Central memory CD8-positive, alpha-beta T cell (primary cell): ENCODE data around the gene CAMTA1.

Experiments
- ATAC-seq: fragments of 150-1000 bp; cut with Tn5 transposase; replicated peaks from 2 replicates; pipeline ENCODE4 v1.10.0; 2022; ENCODE audit warnings: mild to moderate bottlenecking, moderate FRiP score, moderate number of reproducible peaks; ENCODE audit not compliant: poor library complexity, severe bottlenecking; ENCODE audit errors: extremely low read depth
- DNase-seq, 2 donors: peaks; one replicate each; pipeline ENCODE4 v3.0.0; 2021; ENCODE audit warnings: low spot score in 2 of 2
- H3K27ac Mint-ChIP-seq: one replicate; pipeline ENCODE4 v1.8.0; 2022; ENCODE audit warnings: low read depth, mild to moderate bottlenecking, moderate library complexity, mixed read lengths
- H3K27me3 Mint-ChIP-seq: one replicate; pipeline ENCODE4 v1.8.0; 2022; ENCODE audit warnings: mixed read lengths
- H3K36me3 Mint-ChIP-seq: one replicate; pipeline ENCODE4 v1.8.0; 2022; ENCODE audit warnings: mild to moderate bottlenecking, moderate library complexity, mixed read lengths; ENCODE audit not compliant: insufficient read depth
- H3K4me1 Mint-ChIP-seq: one replicate; pipeline ENCODE4 v1.8.0; 2022; ENCODE audit warnings: mixed read lengths
- H3K4me3 Mint-ChIP-seq: one replicate; pipeline ENCODE4 v1.8.0; 2022; ENCODE audit warnings: mild to moderate bottlenecking, moderate library complexity, mixed read lengths
- H3K9me3 Mint-ChIP-seq: one replicate; pipeline ENCODE4 v1.8.0; 2022; ENCODE audit warnings: mixed read lengths

CAMTA1 gene

DNA sequence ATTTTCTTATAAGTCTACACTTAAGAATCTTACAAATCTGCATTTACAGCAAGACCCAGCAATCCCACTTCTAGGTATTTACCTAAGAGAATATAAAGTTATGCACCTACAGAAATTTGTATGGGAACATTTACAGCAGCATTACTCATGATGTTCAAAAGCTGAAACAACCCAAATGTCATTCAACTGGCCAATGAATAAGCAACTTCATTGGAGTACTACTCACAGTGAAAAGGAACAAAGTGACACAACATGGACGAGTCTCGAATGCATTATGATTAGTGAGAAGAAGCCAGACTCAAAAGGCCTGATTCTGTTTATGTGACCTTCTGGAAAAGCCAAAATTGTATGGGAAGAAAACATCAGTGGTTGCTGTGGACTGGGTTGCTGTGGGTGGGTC, 116.9 kb downstream of the CAMTA1 start:
- Mint-ChIP-seq H3K4me1 (no peaks in the 10 kb centered on the region), H3K9me3 (no peaks in the 10 kb centered on the region), H3K36me3 (peaks cover 3% of the 10 kb centered on the region), H3K27ac (no peak overlapping the region), H3K4me3 (no peak overlapping the region), H3K27me3 (no peaks in the 10 kb centered on the region)
- DNase-seq (no peak), ATAC-seq (no peak)

- no peak for ATAC-seq
- DNase-seq = no peak
- peaks cover 9% of the 10 kb centered on the region for H3K27me3 Mint-ChIP-seq
- H3K36me3 Mint-ChIP-seq = peaks cover 6% of the 10 kb centered on the region
- H3K4me1 Mint-ChIP-seq = no peaks in the 10 kb centered on the region
- no peaks in the 10 kb centered on the region for H3K9me3 Mint-ChIP-seq
- H3K4me3 Mint-ChIP-seq = no peak overlapping the region
- H3K27ac Mint-ChIP-seq = no peak overlapping the region
Measured at GRCh38 chr1:6904476-6905170, 119.4 kb downstream of the CAMTA1 start.

DNA sequence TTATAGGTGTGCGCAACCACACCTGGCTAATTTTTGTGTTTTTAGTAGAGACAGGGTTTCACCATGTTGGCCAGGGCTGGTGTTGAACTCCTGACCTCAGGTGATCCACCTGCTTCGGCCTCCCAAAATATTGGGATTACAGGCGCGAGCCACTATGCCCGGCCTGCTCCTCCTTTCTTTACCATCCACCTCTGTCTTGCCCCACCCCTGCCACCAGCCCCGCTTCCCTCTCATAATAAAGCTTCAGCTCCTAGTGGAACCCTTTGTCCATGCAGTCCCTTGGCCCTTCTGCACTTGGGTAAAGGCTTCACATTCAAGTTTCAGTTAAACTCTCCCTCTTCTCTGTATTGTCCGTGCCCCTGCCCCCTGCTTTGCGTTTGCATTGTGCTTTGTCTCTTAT, 120.1 kb downstream of the CAMTA1 start:
- Mint-ChIP-seq H3K36me3 (peaks cover 6% of the 10 kb centered on the region), H3K27ac (no peak overlapping the region)
- ATAC-seq = no peak

GRCh38 chr1:6905790-6906189, 120.5 kb downstream of the CAMTA1 start:
- Mint-ChIP-seq H3K36me3 (peaks cover 6% of the 10 kb centered on the region), H3K4me3 (no peak overlapping the region), H3K27ac (no peak overlapping the region), H3K9me3 (no peaks in the 10 kb centered on the region), H3K27me3 (peaks cover 17% of the 10 kb centered on the region), H3K4me1 (no peaks in the 10 kb centered on the region)
- no peak for DNase-seq
- ATAC-seq = no peak

More for the DNA sequence above, 120.1 kb downstream of the CAMTA1 start:
- H3K9me3 Mint-ChIP-seq = no peaks in the 10 kb centered on the region
- DNase-seq = no peak
- H3K4me1 Mint-ChIP-seq = no peaks in the 10 kb centered on the region
- peaks cover 13% of the 10 kb centered on the region for H3K27me3 Mint-ChIP-seq
- no peak overlapping the region for H3K4me3 Mint-ChIP-seq

DNA sequence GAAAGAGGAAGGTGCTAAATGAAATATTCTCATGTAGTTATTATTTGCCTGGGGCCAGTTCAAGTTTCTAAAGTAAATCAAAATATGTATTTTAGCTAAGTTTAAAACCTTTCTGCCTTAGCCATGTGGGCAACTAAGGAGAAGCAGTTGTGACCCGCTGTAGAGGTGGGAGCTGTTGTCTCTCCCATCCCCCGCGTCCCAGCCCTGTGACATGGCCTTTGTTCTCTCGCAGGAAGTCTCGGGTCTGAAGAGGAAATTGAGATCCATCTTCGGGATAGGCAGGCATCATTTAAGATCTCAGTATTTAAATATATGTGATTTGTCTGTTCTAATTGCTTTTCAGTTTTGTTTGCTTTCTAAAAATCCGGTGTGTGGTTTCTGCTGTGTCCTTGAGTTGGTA, 121.5 kb downstream of the CAMTA1 start:
- H3K27ac Mint-ChIP-seq = no peak overlapping the region
- no peaks in the 10 kb centered on the region for H3K4me1 Mint-ChIP-seq
- peaks cover 3% of the 10 kb centered on the region for H3K36me3 Mint-ChIP-seq
- DNase-seq (no peak), ATAC-seq (no peak)
- H3K4me3 Mint-ChIP-seq = no peak overlapping the region
- no peaks in the 10 kb centered on the region for H3K9me3 Mint-ChIP-seq
- peaks cover 27% of the 10 kb centered on the region for H3K27me3 Mint-ChIP-seq

GRCh38 chr1:6907201-6907600, 121.9 kb downstream of the CAMTA1 start:
- no peak overlapping the region for H3K4me3 Mint-ChIP-seq
- ATAC-seq (no peak), DNase-seq (no peak)
- no peaks in the 10 kb centered on the region for H3K4me1 Mint-ChIP-seq
- no peaks in the 10 kb centered on the region for H3K9me3 Mint-ChIP-seq
- no peak overlapping the region for H3K27ac Mint-ChIP-seq
- peaks cover 3% of the 10 kb centered on the region for H3K36me3 Mint-ChIP-seq
- H3K27me3 Mint-ChIP-seq = peaks cover 31% of the 10 kb centered on the region

DNA sequence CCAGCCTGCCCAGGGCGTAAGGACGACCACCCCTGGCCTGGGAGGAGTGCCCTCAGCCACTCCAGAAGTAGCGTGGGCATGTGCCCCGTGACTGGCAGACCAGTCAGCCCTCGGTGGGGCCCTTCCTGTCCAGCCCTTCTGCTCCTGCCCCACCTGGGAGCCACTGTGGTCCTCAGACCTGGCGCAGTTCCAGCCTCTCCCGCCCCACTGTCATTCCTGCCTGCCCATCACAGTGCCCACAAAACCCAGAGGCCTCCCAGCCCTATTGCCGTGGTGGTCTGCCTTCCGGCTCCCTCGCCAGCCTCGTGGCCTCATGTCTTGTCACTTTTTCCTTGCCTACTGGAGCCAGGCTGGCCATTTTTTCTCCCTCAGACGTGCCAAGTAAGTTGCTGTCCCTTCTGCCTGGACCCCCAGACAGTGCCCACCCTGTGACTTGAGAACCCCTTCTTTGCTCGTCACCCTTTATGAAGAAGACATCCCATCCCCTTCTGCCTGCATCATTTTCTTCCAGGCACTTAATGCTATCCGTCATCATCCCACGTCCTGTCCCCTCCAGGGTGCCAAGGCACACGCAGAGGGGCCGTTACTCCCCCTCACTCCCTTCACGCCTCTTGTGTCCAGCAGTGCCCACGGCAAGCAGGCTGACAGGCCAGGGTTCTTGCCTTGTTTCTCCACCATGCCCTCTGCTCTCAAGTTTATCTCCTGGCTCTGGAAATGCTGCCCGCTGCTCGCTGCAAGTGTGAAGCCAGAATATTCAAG, 122.6 kb downstream of the CAMTA1 start:
- ATAC-seq (no peak), DNase-seq (no peak)
- Mint-ChIP-seq H3K27ac (no peak overlapping the region), H3K9me3 (no peaks in the 10 kb centered on the region), H3K4me3 (no peak overlapping the region), H3K4me1 (no peaks in the 10 kb centered on the region), H3K27me3 (peaks cover 38% of the 10 kb centered on the region), H3K36me3 (peaks cover 3% of the 10 kb centered on the region)

- no peaks in the 10 kb centered on the region for H3K4me1 Mint-ChIP-seq
- no peak overlapping the region for H3K4me3 Mint-ChIP-seq
- no peaks in the 10 kb centered on the region for H3K9me3 Mint-ChIP-seq
- H3K27ac Mint-ChIP-seq = no peak overlapping the region
- ATAC-seq = no peak
- DNase-seq = no peak
- peaks cover 3% of the 10 kb centered on the region for H3K36me3 Mint-ChIP-seq
- H3K27me3 Mint-ChIP-seq = peaks cover 53% of the 10 kb centered on the region
Measured at GRCh38 chr1:6909401-6909800, 124.1 kb downstream of the CAMTA1 start.

GRCh38 chr1:6909857-6910256, 124.6 kb downstream of the CAMTA1 start:
- no peak overlapping the region for H3K4me3 Mint-ChIP-seq
- H3K4me1 Mint-ChIP-seq = no peaks in the 10 kb centered on the region
- ATAC-seq (no peak), DNase-seq (no peak)
- H3K9me3 Mint-ChIP-seq = no peaks in the 10 kb centered on the region
- H3K27ac Mint-ChIP-seq = no peak overlapping the region
- peaks cover 58% of the 10 kb centered on the region for H3K27me3 Mint-ChIP-seq
- H3K36me3 Mint-ChIP-seq = peaks cover 5% of the 10 kb centered on the region

DNA sequence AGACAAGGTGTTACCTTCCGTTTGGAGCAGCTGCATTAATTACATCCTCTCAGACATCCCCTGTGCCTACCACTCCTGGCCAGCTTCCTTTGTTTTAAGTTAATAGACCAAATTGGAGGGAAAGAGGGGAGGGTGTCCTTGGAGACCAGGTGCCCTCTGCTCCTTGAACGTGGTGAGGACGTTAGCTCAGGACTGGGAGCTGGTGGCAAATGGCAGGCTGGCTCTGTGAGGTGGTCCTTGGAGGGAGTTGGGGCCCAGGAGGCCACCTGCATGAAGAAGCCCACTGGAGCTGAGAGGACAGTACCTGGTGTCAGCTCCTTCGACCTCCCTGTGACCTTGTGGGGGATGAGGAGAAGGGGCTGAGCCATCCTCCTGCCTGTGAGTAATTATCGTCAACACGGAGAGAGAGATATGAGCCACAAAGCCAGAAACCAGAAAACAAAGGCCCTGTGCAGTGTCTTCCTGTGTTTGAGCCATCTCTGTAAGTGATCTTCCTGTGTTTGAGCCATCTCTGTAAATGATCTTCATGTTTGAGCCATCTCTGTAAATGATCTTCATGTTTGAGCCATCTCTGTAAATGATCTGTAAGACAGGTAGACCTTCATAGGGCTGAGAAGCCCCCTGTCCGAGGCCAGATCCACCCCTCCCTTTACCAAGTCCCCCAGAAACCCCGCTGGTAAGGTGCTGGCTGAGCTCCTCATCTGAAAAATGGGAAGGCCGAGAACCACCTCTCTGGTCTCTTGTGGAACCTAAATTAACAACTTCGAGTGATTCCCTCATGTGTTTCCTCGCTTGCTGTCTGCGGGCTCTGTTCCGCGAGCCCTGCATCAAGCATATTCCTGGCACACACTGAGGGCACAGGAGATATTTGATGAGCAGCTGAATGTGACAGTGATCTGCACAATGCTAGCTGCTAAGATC, 126.0 kb downstream of the CAMTA1 start:
- Mint-ChIP-seq H3K27me3 (peaks cover 72% of the 10 kb centered on the region), H3K9me3 (no peaks in the 10 kb centered on the region), H3K4me1 (no peaks in the 10 kb centered on the region), H3K36me3 (peaks cover 5% of the 10 kb centered on the region), H3K27ac (no peak overlapping the region), H3K4me3 (no peak overlapping the region)
- ATAC-seq = no peak
- no peak for DNase-seq

- Mint-ChIP-seq H3K9me3 (no peaks in the 10 kb centered on the region), H3K4me1 (no peaks in the 10 kb centered on the region), H3K36me3 (peaks cover 5% of the 10 kb centered on the region), H3K27me3 (peaks cover 79% of the 10 kb centered on the region), H3K4me3 (no peak overlapping the region), H3K27ac (no peak overlapping the region)
- no peak for ATAC-seq
- DNase-seq = no peak
Measured at GRCh38 chr1:6911974-6912373, 126.7 kb downstream of the CAMTA1 start.

DNA sequence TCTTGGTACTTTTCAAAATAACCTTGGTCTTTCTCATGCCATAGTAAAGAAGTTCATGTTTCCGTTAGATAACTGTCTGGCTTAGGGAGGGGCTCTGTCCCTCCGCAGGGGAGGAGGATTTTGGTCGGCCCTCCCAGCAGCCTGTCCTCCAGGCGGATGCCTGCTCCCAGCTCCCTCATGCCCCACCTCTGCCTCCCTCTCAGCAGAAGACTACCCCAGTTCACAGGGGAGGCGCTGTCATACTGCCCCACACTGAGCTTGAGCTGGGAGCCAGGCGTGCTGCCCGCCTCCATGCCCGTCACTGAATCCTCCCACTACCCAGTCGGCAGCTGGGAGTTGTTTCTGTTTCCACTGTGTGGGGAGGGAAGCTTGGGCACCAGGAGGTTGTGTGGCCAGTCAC, 127.3 kb downstream of the CAMTA1 start:
- no peak overlapping the region for H3K4me3 Mint-ChIP-seq
- peaks cover 5% of the 10 kb centered on the region for H3K36me3 Mint-ChIP-seq
- no peak overlapping the region for H3K27ac Mint-ChIP-seq
- H3K27me3 Mint-ChIP-seq = peaks cover 84% of the 10 kb centered on the region
- ATAC-seq (no peak), DNase-seq (no peak)
- H3K4me1 Mint-ChIP-seq = no peaks in the 10 kb centered on the region
- H3K9me3 Mint-ChIP-seq = no peaks in the 10 kb centered on the region
